GM23248 (cell line): ENCODE data around the gene ACTR2.

Source experiments
- EZH2 ChIP-seq: fragments of 200-600 bp; sonication (generic); IDR thresholded peaks from 2 replicates; pipeline ENCODE4 v1.6.1; 2018; ENCODE audit warnings: antibody characterized with exemption, mild to moderate bottlenecking; ENCODE audit not compliant: insufficient read depth, poor library complexity, severe bottlenecking
- EZH2phosphoT487 ChIP-seq: fragments of 200-600 bp; sonication (generic); IDR thresholded peaks from 2 replicates; pipeline ENCODE4 v1.6.1; 2018; ENCODE audit warnings: antibody characterized with exemption, moderate library complexity, mild to moderate bottlenecking, low read depth; ENCODE audit not compliant: insufficient read depth

DNA sequence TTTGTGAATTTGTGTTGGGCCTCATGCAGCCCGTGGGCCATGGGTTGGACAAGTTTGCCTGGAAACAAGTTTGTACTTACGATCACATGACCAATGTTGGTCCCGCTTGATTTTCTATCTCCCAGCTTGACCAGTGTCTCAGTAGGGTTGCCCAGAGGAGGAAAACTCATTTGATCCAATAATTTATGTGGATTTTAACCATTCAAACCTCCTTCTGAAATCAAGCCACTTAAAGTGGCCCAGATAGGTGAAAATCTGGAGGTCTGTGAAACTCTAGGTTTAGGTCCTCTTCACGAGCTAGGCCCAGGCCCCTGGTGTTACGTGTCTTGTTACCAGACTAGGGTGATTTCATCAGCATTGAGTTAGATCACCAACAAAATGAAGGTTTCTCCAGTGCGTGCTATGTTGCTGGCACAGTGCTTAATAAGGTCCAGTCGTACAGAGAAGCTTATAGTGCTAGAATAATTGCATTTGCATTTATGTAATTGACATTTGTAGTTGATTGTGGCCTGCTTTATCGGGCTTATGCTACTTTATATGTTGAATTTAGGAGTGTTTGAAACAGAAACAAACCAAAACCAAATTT, 4.4 kb downstream of the ACTR2 start:
- no peak for TF ChIP-seq EZH2
- no peak for TF ChIP-seq EZH2phosphoT487
